K562 (cell line): ENCODE results near the gene NEURL2. TPM values are rescaled to one million over a fixed set of nuclear protein-coding genes. Genes with fewer than 3 reads are reported as not detected.
A peak's percentile ranks its signal among the peaks of the same experiment; 100 is the strongest.

ENCODE experiments used
- BMI1 ChIP-seq: fragments of 150-350 bp; IDR thresholded peaks from 2 replicates; pipeline ENCODE4 v1.6.1; 2014; ENCODE audit warnings: low read length
- CHCHD3 ChIP-seq: fragments of 250-450 bp; sonication (Bioruptor Pico); IDR thresholded peaks from 2 replicates; pipeline ENCODE4 v2.1.2; 2022; ENCODE audit warnings: mild to moderate bottlenecking
- E2F3 ChIP-seq: fragments of 250-450 bp; sonication (Bioruptor Pico); IDR thresholded peaks from 2 replicates; pipeline ENCODE4 v1.4.0; 2020; ENCODE audit warnings: mild to moderate bottlenecking
- HNRNPL ChIP-seq: fragments of 200-400 bp; formaldehyde crosslinking; IDR thresholded peaks from 2 replicates; pipeline ENCODE4 v1.6.1; 2017; ENCODE audit warnings: low read depth, mild to moderate bottlenecking, low read length
- NBN ChIP-seq: fragments of 450-650 bp; IDR thresholded peaks from 2 replicates; pipeline ENCODE4 v1.6.1; 2016; ENCODE audit warnings: low read depth, mild to moderate bottlenecking
- NCOA1 ChIP-seq: fragments of 450-650 bp; IDR thresholded peaks from 2 replicates; pipeline ENCODE4 v1.6.1; 2016; ENCODE audit warnings: low read depth
- NFE2L1 ChIP-seq: fragments of 450-650 bp; IDR thresholded peaks from 2 replicates; pipeline ENCODE4 v1.6.1; 2016; ENCODE audit warnings: missing genetic modification characterization, low read depth, mild to moderate bottlenecking, missing compliant biosample characterization, moderate library complexity, borderline replicate concordance
- PHB2 ChIP-seq: fragments of 450-650 bp; IDR thresholded peaks from 2 replicates; pipeline ENCODE4 v1.6.1; 2017; ENCODE audit warnings: low read depth
- SMARCA4 ChIP-seq: fragments of 450-650 bp; IDR thresholded peaks from 2 replicates; pipeline ENCODE4 v1.6.1; 2016
- TAF9B ChIP-seq: fragments of 450-650 bp; IDR thresholded peaks from 2 replicates; pipeline ENCODE4 v1.6.1; 2018; ENCODE audit warnings: mild to moderate bottlenecking; ENCODE audit not compliant: partially characterized antibody
- XRCC3 ChIP-seq: fragments of 450-650 bp; IDR thresholded peaks from 2 replicates; pipeline ENCODE4 v1.6.1; 2017; ENCODE audit warnings: mild to moderate bottlenecking, moderate library complexity
- ZNF589 ChIP-seq: fragments of 200-800 bp; sonication (Bioruptor generic); IDR thresholded peaks from 2 replicates; pipeline ENCODE4 v1.6.1; 2016; ENCODE audit warnings: low read depth, missing genetic modification characterization, missing compliant biosample characterization
- ZNF764 ChIP-seq: fragments of 250-450 bp; sonication (Bioruptor Pico); IDR thresholded peaks from 2 replicates; pipeline ENCODE4 v1.4.0; 2020; ENCODE audit warnings: low read depth, mild to moderate bottlenecking, moderate library complexity
- polyA plus RNA-seq, 8 experiments: library from polyadenylated mRNA; depleted of rRNA in 4 of 8; stranded (reverse) in 5 of 8; unstranded in 3 of 8; fragments of >200 nt; fragmentation: Nextera tagmentation in 2 of 8; fragmentation: Illumina TruSeq in 1 of 8; extraction: Ambion mirVana in 2 of 8; extraction: Trizol in 1 of 8; gene quantifications; 2 replicates each; pipeline versions ENCODE4 v1.2.1 to v1.2.3, GENCODE V29; 2011 to 2014; ENCODE audit warnings: inconsistent platforms in 1 of 8, missing spikeins in 1 of 8
- total RNA-seq, 7 experiments: library from RNA; depleted of rRNA in 6 of 7; stranded (reverse); fragments of >200 nt in 6 of 7; fragmentation: Illumina TruSeq in 2 of 7; extraction: Trizol in 2 of 7; gene quantifications; 2 replicates each; pipeline versions ENCODE4 v1.2.1 to v1.2.3, GENCODE V29; 2011 to 2021; ENCODE audit warnings: low replicate concordance in 1 of 7
- TF ChIP-seq, protein P1 (sequence below): fragments of 250-450 bp; sonication (Bioruptor Pico); IDR thresholded peaks from 2 replicates; pipeline ENCODE4 v1.5.0; 2021
- TF ChIP-seq, protein P2 (sequence below): sonication (generic); IDR thresholded peaks from 2 replicates; pipeline ENCODE4 v1.6.1; 2016
- TF ChIP-seq, protein P3 (sequence below): sonication (generic); formaldehyde crosslinking; IDR thresholded peaks from 2 replicates; pipeline ENCODE4 v1.8.1; 2023; ENCODE audit warnings: mild to moderate bottlenecking, missing genetic modification reagents
- TF ChIP-seq, protein P4 (sequence below): fragments of 200-800 bp; sonication (Bioruptor generic); IDR thresholded peaks from 2 replicates; pipeline ENCODE4 v1.6.1; 2016; ENCODE audit warnings: missing genetic modification characterization, missing compliant biosample characterization
- TF ChIP-seq, protein P5 (sequence below): sonication (generic); formaldehyde crosslinking; IDR thresholded peaks from 2 replicates; pipeline ENCODE4 v1.8.0; 2022; ENCODE audit warnings: missing genetic modification reagents, mild to moderate bottlenecking, borderline replicate concordance

The NEURL2 gene
- total and polyA plus RNA-seq, 9 of the 15 experiments (the other 6 are each of a cell fraction or from before 2014, with no cell fraction given), result 0.22 to 1.9 (median 0.50) TPM; not detected in 1

DNA sequence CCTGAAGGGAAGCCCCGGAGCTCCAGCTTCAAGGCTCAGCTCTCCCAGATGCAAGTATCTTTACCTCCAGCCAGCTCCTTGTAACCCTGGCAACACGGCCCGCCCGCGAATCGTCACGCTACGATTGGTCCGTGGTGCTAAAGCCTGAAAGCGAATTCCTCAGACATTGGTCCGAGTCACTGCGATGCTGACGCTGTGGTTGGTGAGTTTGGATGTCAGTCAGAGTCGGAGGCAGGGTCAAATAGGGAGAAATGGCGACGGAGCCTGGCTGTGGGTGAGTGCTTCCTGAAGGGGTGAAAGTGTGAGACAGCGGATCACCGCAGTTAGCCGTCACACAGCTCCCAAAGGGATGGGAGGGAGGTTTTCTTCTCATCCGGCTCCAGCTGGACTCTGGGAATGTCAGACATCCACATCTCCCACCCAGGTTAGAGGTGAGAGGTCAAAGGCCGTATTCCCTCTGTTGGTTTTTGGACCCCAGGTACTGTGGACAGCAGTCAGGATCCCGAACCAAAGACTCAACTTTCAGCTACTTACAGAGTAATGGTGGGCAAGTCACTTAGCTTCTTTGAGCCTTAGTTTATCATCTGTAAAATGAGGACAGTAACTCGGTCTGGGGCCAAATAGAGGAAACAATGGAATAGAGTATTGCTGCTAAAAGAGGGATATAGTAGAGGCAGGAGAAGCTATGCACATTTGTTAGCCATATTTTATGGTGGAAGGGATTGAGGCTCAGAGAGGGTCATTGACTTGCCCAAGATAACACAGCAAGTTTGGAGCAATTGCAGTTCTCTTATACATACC, 9.8 kb downstream of the NEURL2 start, which contains the start of gene ZSWIM1 (continued):
- TF ChIP-seq HNRNPL (no peak), BMI1 (peak; percentile 92), SMARCA4 (no peak), TAF9B (peak; percentile 94), ZNF764 (CRISPR knock-in tag) (no peak), NFE2L1 (tag) (no peak), CHCHD3 (CRISPR knock-in tag) (no peak), ZNF589 (CRISPR knock-in tag) (0 out of 2 replicates have a peak, but pooled peaks have one; percentile 38), E2F3 (CRISPR knock-in tag) (no peak), XRCC3 (no peak), PHB2 (no peak; the same call in 1 of the 2 replicates), NCOA1 (0 out of 2 replicates have a peak, but pooled peaks have one; percentile 37), NBN (no peak)
- TF ChIP-seq, protein P1, sequence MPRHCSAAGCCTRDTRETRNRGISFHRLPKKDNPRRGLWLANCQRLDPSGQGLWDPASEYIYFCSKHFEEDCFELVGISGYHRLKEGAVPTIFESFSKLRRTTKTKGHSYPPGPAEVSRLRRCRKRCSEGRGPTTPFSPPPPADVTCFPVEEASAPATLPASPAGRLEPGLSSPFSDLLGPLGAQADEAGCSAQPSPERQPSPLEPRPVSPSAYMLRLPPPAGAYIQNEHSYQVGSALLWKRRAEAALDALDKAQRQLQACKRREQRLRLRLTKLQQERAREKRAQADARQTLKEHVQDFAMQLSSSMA (CRISPR knock-in tag), result no peak
- TF ChIP-seq, protein P2, sequence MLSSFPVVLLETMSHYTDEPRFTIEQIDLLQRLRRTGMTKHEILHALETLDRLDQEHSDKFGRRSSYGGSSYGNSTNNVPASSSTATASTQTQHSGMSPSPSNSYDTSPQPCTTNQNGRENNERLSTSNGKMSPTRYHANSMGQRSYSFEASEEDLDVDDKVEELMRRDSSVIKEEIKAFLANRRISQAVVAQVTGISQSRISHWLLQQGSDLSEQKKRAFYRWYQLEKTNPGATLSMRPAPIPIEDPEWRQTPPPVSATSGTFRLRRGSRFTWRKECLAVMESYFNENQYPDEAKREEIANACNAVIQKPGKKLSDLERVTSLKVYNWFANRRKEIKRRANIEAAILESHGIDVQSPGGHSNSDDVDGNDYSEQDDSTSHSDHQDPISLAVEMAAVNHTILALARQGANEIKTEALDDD, result no peak
- TF ChIP-seq, protein P3, sequence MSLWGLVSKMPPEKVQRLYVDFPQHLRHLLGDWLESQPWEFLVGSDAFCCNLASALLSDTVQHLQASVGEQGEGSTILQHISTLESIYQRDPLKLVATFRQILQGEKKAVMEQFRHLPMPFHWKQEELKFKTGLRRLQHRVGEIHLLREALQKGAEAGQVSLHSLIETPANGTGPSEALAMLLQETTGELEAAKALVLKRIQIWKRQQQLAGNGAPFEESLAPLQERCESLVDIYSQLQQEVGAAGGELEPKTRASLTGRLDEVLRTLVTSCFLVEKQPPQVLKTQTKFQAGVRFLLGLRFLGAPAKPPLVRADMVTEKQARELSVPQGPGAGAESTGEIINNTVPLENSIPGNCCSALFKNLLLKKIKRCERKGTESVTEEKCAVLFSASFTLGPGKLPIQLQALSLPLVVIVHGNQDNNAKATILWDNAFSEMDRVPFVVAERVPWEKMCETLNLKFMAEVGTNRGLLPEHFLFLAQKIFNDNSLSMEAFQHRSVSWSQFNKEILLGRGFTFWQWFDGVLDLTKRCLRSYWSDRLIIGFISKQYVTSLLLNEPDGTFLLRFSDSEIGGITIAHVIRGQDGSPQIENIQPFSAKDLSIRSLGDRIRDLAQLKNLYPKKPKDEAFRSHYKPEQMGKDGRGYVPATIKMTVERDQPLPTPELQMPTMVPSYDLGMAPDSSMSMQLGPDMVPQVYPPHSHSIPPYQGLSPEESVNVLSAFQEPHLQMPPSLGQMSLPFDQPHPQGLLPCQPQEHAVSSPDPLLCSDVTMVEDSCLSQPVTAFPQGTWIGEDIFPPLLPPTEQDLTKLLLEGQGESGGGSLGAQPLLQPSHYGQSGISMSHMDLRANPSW (CRISPR knock-in tag), result no peak
- TF ChIP-seq, protein P4, sequence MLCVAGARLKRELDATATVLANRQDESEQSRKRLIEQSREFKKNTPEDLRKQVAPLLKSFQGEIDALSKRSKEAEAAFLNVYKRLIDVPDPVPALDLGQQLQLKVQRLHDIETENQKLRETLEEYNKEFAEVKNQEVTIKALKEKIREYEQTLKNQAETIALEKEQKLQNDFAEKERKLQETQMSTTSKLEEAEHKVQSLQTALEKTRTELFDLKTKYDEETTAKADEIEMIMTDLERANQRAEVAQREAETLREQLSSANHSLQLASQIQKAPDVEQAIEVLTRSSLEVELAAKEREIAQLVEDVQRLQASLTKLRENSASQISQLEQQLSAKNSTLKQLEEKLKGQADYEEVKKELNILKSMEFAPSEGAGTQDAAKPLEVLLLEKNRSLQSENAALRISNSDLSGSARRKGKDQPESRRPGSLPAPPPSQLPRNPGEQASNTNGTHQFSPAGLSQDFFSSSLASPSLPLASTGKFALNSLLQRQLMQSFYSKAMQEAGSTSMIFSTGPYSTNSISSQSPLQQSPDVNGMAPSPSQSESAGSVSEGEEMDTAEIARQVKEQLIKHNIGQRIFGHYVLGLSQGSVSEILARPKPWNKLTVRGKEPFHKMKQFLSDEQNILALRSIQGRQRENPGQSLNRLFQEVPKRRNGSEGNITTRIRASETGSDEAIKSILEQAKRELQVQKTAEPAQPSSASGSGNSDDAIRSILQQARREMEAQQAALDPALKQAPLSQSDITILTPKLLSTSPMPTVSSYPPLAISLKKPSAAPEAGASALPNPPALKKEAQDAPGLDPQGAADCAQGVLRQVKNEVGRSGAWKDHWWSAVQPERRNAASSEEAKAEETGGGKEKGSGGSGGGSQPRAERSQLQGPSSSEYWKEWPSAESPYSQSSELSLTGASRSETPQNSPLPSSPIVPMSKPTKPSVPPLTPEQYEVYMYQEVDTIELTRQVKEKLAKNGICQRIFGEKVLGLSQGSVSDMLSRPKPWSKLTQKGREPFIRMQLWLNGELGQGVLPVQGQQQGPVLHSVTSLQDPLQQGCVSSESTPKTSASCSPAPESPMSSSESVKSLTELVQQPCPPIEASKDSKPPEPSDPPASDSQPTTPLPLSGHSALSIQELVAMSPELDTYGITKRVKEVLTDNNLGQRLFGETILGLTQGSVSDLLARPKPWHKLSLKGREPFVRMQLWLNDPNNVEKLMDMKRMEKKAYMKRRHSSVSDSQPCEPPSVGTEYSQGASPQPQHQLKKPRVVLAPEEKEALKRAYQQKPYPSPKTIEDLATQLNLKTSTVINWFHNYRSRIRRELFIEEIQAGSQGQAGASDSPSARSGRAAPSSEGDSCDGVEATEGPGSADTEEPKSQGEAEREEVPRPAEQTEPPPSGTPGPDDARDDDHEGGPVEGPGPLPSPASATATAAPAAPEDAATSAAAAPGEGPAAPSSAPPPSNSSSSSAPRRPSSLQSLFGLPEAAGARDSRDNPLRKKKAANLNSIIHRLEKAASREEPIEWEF (CRISPR knock-in tag), result no peak
- TF ChIP-seq, protein P5, sequence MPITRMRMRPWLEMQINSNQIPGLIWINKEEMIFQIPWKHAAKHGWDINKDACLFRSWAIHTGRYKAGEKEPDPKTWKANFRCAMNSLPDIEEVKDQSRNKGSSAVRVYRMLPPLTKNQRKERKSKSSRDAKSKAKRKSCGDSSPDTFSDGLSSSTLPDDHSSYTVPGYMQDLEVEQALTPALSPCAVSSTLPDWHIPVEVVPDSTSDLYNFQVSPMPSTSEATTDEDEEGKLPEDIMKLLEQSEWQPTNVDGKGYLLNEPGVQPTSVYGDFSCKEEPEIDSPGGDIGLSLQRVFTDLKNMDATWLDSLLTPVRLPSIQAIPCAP, result no peak
